ENCODE data around the gene PCGF3. TPM values are rescaled to one million over a fixed set of nuclear protein-coding genes. Genes with fewer than 3 reads are reported as not detected.

PCGF3 gene
- total and polyA plus RNA-seq, 4 donors, result 11.0 to 23.3 (median 14.3) TPM

DNA sequence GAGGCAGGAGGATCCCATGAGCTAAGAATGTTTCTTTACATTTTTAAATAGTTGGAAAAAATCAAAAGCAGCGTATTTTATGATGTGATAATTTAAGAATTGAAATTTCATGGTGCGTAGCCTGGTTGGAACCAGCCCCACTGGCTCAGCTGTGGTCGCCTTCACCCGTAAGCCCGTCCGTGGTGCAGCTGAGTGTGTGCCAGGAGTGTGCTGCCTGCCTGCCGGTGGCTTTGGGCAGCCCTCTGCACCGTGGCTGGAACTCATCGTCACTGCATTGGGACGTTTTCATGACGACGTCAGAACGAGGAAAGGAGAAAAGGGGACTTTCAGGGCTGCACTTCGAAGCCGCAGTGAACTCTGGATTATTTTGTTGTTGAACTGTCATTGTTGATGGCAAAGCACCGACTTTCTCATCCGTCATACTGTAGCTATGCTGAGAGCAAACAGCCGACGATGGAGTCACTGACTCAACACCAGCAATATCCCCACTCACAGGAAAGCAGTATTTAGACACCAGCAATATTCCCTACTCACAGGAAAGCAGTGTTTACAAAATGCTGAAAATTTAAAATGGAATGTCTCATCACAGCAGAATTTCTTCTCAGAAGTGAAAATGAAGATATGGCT, 35.1 kb downstream of the PCGF3 start:
- no peaks in the 10 kb centered on the region for H3K9me3 ChIP-seq (ENCODE audit: control insufficient read depth in 4 of 4, low read length in 3 of 4)
- 90% methylated on average over 19 of the region's 19 CpGs for WGBS
- TF ChIP-seq GABPA (IDR thresholded peaks at IDR 0.05 in 1 of 2, conservative IDR thresholded peaks at IDR 0.05 in 1 of 2) (no peak), SP1 (IDR thresholded peaks at IDR 0.05) (no peak), YY1 (IDR thresholded peaks at IDR 0.05) (no peak)
- TF ChIP-seq, protein P1, sequence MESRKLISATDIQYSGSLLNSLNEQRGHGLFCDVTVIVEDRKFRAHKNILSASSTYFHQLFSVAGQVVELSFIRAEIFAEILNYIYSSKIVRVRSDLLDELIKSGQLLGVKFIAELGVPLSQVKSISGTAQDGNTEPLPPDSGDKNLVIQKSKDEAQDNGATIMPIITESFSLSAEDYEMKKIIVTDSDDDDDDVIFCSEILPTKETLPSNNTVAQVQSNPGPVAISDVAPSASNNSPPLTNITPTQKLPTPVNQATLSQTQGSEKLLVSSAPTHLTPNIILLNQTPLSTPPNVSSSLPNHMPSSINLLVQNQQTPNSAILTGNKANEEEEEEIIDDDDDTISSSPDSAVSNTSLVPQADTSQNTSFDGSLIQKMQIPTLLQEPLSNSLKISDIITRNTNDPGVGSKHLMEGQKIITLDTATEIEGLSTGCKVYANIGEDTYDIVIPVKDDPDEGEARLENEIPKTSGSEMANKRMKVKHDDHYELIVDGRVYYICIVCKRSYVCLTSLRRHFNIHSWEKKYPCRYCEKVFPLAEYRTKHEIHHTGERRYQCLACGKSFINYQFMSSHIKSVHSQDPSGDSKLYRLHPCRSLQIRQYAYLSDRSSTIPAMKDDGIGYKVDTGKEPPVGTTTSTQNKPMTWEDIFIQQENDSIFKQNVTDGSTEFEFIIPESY (IDR thresholded peaks at IDR 0.05), result no peak
- H3K36me3 ChIP-seq (ENCODE audit: control insufficient read depth in 4 of 4, insufficient read depth in 3 of 4, low read depth in 1 of 4, low read length in 3 of 4), result peaks cover 17 to 37% (median 23%) of the 10 kb centered on the region in 4 donors
- H3K4me1 ChIP-seq (ENCODE audit: control insufficient read depth in 4 of 4, insufficient read depth in 4 of 4, low read length in 3 of 4), result no peaks in the 10 kb centered on the region
- H3K4me3 ChIP-seq (ENCODE audit: low read depth in 1 of 3, low read length in 3 of 3), result no peak overlapping the region
- H3K27ac ChIP-seq (ENCODE audit: low read depth in 1 of 2, low read length in 2 of 2), result no peak overlapping the region
- no peaks in the 10 kb centered on the region for H3K27me3 ChIP-seq (ENCODE audit: control insufficient read depth in 4 of 4, insufficient read depth in 4 of 4, low read length in 3 of 4)
- no peak for DNase-seq (ENCODE audit: low spot score)
- H3K9ac ChIP-seq (ENCODE audit: low read depth in 1 of 2, low read length in 2 of 2), result no peak overlapping the region

DNA sequence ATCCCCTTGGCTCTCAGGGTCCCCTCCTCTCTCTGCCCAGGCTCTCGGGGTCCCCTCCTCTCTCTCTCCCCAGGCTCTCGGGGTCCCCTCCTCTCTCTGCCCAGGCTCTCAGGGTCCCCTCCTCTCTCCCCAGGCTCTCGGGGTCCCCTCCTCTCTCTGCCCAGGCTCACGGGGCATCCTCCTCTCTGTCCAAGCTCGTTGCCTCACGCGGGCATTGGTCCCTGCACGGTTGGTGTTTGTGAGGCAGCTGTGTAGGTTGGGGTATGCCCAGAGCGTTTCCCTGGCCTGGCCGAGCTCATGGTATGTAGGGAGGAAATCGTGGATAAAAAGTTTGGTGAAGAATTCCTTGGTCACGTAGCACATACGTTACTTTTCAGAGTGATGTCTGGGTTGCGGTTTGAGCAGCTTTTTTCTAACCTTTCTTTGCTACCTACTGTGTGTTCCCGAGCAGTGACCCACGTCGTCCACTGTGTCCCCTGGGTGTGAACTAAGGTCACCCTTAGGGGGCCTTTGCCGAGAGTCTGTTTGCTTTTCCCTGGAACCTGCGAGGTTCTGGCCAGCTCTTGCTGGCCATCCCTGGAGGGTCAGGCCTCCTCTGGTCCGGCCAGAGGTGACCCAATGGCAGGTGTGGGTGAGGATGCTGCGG, 36.6 kb downstream of the PCGF3 start:
- H3K4me3 ChIP-seq (ENCODE audit: low read depth in 1 of 3, low read length in 3 of 3), result no peak overlapping the region
- 75% methylated on average over 21 of the region's 21 CpGs for WGBS
- DNase-seq (ENCODE audit: low spot score), result no peak
- no peak overlapping the region for H3K27ac ChIP-seq (ENCODE audit: low read depth in 1 of 2, low read length in 2 of 2)
- no peaks in the 10 kb centered on the region for H3K9me3 ChIP-seq (ENCODE audit: control insufficient read depth in 4 of 4, low read length in 3 of 4)
- no peaks in the 10 kb centered on the region for H3K4me1 ChIP-seq (ENCODE audit: control insufficient read depth in 4 of 4, insufficient read depth in 4 of 4, low read length in 3 of 4)
- no peak overlapping the region for H3K9ac ChIP-seq (ENCODE audit: low read depth in 1 of 2, low read length in 2 of 2)
- peaks cover 13 to 31% (median 19%) of the 10 kb centered on the region in 4 donors for H3K36me3 ChIP-seq (ENCODE audit: control insufficient read depth in 4 of 4, insufficient read depth in 3 of 4, low read depth in 1 of 4, low read length in 3 of 4)
- no peaks in the 10 kb centered on the region for H3K27me3 ChIP-seq (ENCODE audit: control insufficient read depth in 4 of 4, insufficient read depth in 4 of 4, low read length in 3 of 4)
- TF ChIP-seq, protein P2, sequence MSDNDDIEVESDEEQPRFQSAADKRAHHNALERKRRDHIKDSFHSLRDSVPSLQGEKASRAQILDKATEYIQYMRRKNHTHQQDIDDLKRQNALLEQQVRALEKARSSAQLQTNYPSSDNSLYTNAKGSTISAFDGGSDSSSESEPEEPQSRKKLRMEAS (IDR thresholded peaks at IDR 0.05), result no peak
- TF ChIP-seq YY1 (IDR thresholded peaks at IDR 0.05) (no peak), HNF4G (IDR thresholded peaks at IDR 0.05) (no peak), RXRA (IDR thresholded peaks at IDR 0.05) (no peak), EGR1 (IDR thresholded peaks at IDR 0.05; ENCODE audit: low read depth in 2 of 2) (no peak), FOXA1 (IDR thresholded peaks at IDR 0.05) (no peak), HNF4A (conservative IDR thresholded peaks at IDR 0.05) (no peak), NR2F2 (IDR thresholded peaks at IDR 0.05) (no peak), SP1 (IDR thresholded peaks at IDR 0.05) (no peak), FOXA2 (IDR thresholded peaks at IDR 0.05) (no peak)
- TF ChIP-seq, protein P3, sequence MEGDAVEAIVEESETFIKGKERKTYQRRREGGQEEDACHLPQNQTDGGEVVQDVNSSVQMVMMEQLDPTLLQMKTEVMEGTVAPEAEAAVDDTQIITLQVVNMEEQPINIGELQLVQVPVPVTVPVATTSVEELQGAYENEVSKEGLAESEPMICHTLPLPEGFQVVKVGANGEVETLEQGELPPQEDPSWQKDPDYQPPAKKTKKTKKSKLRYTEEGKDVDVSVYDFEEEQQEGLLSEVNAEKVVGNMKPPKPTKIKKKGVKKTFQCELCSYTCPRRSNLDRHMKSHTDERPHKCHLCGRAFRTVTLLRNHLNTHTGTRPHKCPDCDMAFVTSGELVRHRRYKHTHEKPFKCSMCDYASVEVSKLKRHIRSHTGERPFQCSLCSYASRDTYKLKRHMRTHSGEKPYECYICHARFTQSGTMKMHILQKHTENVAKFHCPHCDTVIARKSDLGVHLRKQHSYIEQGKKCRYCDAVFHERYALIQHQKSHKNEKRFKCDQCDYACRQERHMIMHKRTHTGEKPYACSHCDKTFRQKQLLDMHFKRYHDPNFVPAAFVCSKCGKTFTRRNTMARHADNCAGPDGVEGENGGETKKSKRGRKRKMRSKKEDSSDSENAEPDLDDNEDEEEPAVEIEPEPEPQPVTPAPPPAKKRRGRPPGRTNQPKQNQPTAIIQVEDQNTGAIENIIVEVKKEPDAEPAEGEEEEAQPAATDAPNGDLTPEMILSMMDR (IDR thresholded peaks at IDR 0.05; ENCODE audit: low read depth, low read length, missing input control), result no peak
- TF ChIP-seq, protein P1 (IDR thresholded peaks at IDR 0.05), result no peak
- TF ChIP-seq, protein P4, sequence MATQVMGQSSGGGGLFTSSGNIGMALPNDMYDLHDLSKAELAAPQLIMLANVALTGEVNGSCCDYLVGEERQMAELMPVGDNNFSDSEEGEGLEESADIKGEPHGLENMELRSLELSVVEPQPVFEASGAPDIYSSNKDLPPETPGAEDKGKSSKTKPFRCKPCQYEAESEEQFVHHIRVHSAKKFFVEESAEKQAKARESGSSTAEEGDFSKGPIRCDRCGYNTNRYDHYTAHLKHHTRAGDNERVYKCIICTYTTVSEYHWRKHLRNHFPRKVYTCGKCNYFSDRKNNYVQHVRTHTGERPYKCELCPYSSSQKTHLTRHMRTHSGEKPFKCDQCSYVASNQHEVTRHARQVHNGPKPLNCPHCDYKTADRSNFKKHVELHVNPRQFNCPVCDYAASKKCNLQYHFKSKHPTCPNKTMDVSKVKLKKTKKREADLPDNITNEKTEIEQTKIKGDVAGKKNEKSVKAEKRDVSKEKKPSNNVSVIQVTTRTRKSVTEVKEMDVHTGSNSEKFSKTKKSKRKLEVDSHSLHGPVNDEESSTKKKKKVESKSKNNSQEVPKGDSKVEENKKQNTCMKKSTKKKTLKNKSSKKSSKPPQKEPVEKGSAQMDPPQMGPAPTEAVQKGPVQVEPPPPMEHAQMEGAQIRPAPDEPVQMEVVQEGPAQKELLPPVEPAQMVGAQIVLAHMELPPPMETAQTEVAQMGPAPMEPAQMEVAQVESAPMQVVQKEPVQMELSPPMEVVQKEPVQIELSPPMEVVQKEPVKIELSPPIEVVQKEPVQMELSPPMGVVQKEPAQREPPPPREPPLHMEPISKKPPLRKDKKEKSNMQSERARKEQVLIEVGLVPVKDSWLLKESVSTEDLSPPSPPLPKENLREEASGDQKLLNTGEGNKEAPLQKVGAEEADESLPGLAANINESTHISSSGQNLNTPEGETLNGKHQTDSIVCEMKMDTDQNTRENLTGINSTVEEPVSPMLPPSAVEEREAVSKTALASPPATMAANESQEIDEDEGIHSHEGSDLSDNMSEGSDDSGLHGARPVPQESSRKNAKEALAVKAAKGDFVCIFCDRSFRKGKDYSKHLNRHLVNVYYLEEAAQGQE (IDR thresholded peaks at IDR 0.05), result no peak
